Measurements from ENCODE around the gene LYRM2. TPM values are rescaled to one million over a fixed set of nuclear protein-coding genes. Genes with fewer than 3 reads are reported as not detected.

The LYRM2 gene
- total and polyA plus RNA-seq, 9 of the 15 experiments (the other 6 are each of a cell fraction or from before 2014, with no cell fraction given): 13.9 to 115 (median 42.9) TPM

DNA sequence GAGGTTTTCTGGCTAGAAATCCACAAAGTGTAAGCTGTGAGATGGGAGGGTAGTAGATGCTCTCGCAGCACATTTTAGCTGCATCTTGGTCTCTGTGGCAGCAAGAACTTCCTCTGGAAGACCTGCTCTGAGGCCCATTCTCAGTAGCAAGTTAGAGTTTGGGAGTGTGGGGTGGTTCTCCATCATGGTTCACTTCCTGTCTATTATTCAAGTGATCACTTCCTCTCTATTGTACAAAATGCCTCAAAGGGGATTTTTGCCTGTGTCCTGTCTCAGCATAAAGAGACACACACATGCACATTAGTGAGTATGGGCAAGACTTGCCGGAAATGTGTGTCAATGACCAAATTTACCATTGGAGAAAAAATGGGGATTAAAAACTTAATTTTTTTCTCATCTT lies 42.5 kb downstream of the LYRM2 start:
- no peak overlapping the region for H2AFZ ChIP-seq (ENCODE audit: low read depth, low read length)
- in situ Hi-C loops (cut with MboI): no loop called here

More for the DNA sequence above, 42.5 kb downstream of the LYRM2 start:
- Histone ChIP-seq H3K79me2 (ENCODE audit: control insufficient read depth, insufficient read depth, low read length) (no peaks in the 10 kb centered on the region), H4K20me1 (replicated peaks; ENCODE audit: control insufficient read depth, insufficient read depth, low read length) (no peaks in the 10 kb centered on the region), H3K4me1 (replicated peaks in 1 of 2; ENCODE audit: control insufficient read depth in 2 of 2, insufficient read depth in 2 of 2, low read length in 2 of 2) (no peaks in the 10 kb centered on the region), H3K27ac (ENCODE audit: extremely low read depth, low read depth, low read length) (no peak overlapping the region), H3K36me3 (ENCODE audit: control insufficient read depth, insufficient read depth, low read length) (no peaks in the 10 kb centered on the region), H3K4me3 (no peak overlapping the region), H3K9me1 (ENCODE audit: control insufficient read depth, insufficient read depth, low read length) (peaks cover 3% of the 10 kb centered on the region), H3K4me2 (ENCODE audit: insufficient read depth, low read length) (no peak overlapping the region), H3K27me3 (ENCODE audit: control insufficient read depth in 2 of 2, insufficient read depth in 2 of 2, low read length in 2 of 2) (peaks cover 0 to 27% of the 10 kb centered on the region in 2 experiments; a peak in 4 of 5 replicates), H3K9ac (ENCODE audit: insufficient read depth in 1 of 2, low read depth in 2 of 2, low read length in 2 of 2) (no peak overlapping the region), H3K9me3 (replicated peaks; ENCODE audit: control insufficient read depth, insufficient read depth, low read depth, low read length) (no peaks in the 10 kb centered on the region)
- ATAC-seq (no peak), DNase-seq (ENCODE audit: extremely low read depth in 1 of 4, low spot score in 3 of 4) (no peak), FAIRE-seq (no peak)
- CTCF ChIA-PET (ENCODE audit: low intra/inter-chr PET ratio): no interaction called here
- intact Hi-C loops (cut with micrococcal nuclease): loop anchor here (5.0 kb wide), 1 partner anchor 164 kb away; the partner anchor contains the start of gene ANKRD6
- POLR2A ChIA-PET: no interaction called here
- BruUV-seq (replicated peaks): no TSS peak
- 5% methylated on average over 2 of the region's 2 CpGs for WGBS (ENCODE audit: insufficient coverage, low coverage, missing lambda C conversion rate)
- TF ChIP-seq HCFC1 (IDR thresholded peaks at IDR 0.05; ENCODE audit: low read depth, low read length) (no peak), ETS2 (tag; IDR thresholded peaks at IDR 0.05; ENCODE audit: borderline replicate concordance, poor library complexity, severe bottlenecking) (no peak), ZKSCAN1 (IDR thresholded peaks at IDR 0.05; ENCODE audit: low read depth, low read length) (no peak), MITF (IDR thresholded peaks at IDR 0.05) (no peak), NCOA1 (IDR thresholded peaks at IDR 0.05; ENCODE audit: low read depth) (no peak), ZNF384 (IDR thresholded peaks at IDR 0.05; ENCODE audit: low read depth, low read length) (no peak), HDAC8 (tag; IDR thresholded peaks at IDR 0.05) (no peak), HMG20A (CRISPR knock-in tag; conservative IDR thresholded peaks at IDR 0.05) (no peak), YY1 (IDR thresholded peaks at IDR 0.05; ENCODE audit: borderline replicate concordance in 1 of 3, control insufficient read depth in 1 of 3, extremely low read depth in 1 of 3, insufficient read depth in 3 of 3, insufficient read length in 1 of 3, insufficient replicate concordance in 2 of 3, low read depth in 1 of 3, low read length in 2 of 3) (no peak)

Measured in K562 (cell line).